Transverse colon (tissue), 4 donors: ENCODE results near the gene GLIS1. TPM values are rescaled to one million over a fixed set of nuclear protein-coding genes. Genes with fewer than 3 reads are reported as not detected.

Experiments used
- DNase-seq: peaks from one replicate; pipeline ENCODE4 v3.0.0-alpha.2; 2019
- H3K27ac ChIP-seq, 4 donors: fragments of 200-600 bp; sonication (generic); 2 replicates each; pipeline ENCODE4 v1.5.1; 2016 to 2018; ENCODE audit warnings: inconsistent platforms in 4 of 4
- H3K27me3 ChIP-seq: fragments of 200-600 bp; sonication (generic); 2 replicates; pipeline ENCODE4 v1.5.1; 2017; ENCODE audit warnings: inconsistent platforms
- H3K36me3 ChIP-seq, 4 donors: fragments of 200-600 bp; sonication (generic); 2 replicates each; pipeline ENCODE4 v1.5.1; 2017 to 2019; ENCODE audit warnings: inconsistent platforms in 4 of 4
- H3K4me1 ChIP-seq, 4 donors: fragments of 200-600 bp; sonication (generic); 2 replicates each; pipeline ENCODE4 v1.5.1; 2017 to 2020; ENCODE audit warnings: inconsistent platforms in 4 of 4
- H3K4me3 ChIP-seq, 4 donors: fragments of 200-600 bp; sonication (generic); 1 replicate in 1 of 4; 2 replicates in 3 of 4; pipeline versions ENCODE4 v1.5.1 to v1.6.1; 2017 to 2019; ENCODE audit warnings: inconsistent platforms in 4 of 4
- H3K9me3 ChIP-seq, 2 donors: fragments of 200-600 bp; sonication (generic); 2 replicates each; pipeline ENCODE4 v1.5.1; 2017 to 2019; ENCODE audit warnings: inconsistent platforms in 2 of 2
- EP300 ChIP-seq: sonication (generic); formaldehyde crosslinking; IDR thresholded peaks from one replicate; pipeline ENCODE4 v1.6.1; 2017; ENCODE audit warnings: antibody characterized with exemption, low read depth
- POLR2A ChIP-seq: fragments of 450-650 bp; IDR thresholded peaks from one replicate; pipeline ENCODE4 v1.6.1; 2016; ENCODE audit warnings: antibody characterized with exemption, mild to moderate bottlenecking, moderate library complexity
- POLR2AphosphoS5 ChIP-seq, 3 donors: sonication (generic); formaldehyde crosslinking; IDR thresholded peaks; one replicate each; pipeline ENCODE4 v1.6.1; 2016; ENCODE audit warnings: antibody characterized with exemption in 3 of 3
- WGBS, 2 donors: methylation state at CpG; one replicate each; pipeline ENCODE4 v1.1.5; 2018; ENCODE audit warnings: low coverage in 1 of 2; 5-methylcytosine and 5-hydroxymethylcytosine counted together
- in situ Hi-C, 4 donors: fragments of 200-750 bp; cut with MboI; loops; one replicate each; pipeline versions ENCODE4 v1.15.0 to v1.15.1; 2017; ENCODE audit warnings: low sequenced_read_pairs in 3 of 4, low pct_ligation_motif_present in 1 of 4, low pct_unique_long_range_greater_than_20kb in 1 of 4
- intact Hi-C: fragments of 100-400 bp; cut with DNase I; formaldehyde crosslinking; loops from one replicate; pipeline ENCODE4 v1.15.1; 2023; ENCODE audit warnings: low total_unique reads
- total RNA-seq, 4 donors: library from RNA; depleted of rRNA; stranded (reverse); fragments of >200 nt; gene quantifications; one replicate each; pipeline ENCODE4 v1.1.0, GENCODE V29; 2016
- TF ChIP-seq, protein P1 (sequence below), 5 experiments: fragments of 200-600 bp in 3 of 5; fragments of 450-650 bp in 2 of 5; sonication (generic) in 3 of 5; IDR thresholded peaks; 1 replicate in 2 of 5; 2 replicates in 3 of 5; pipeline ENCODE4 v1.5.1; 2016 to 2017; ENCODE audit warnings: antibody characterized with exemption in 5 of 5, inconsistent platforms in 3 of 5, mild to moderate bottlenecking in 2 of 5, moderate library complexity in 1 of 5

The GLIS1 gene
- total RNA-seq, 4 donors from 2014 or later, result 0.16 to 0.75 (median 0.27) TPM; not detected in 1

DNA sequence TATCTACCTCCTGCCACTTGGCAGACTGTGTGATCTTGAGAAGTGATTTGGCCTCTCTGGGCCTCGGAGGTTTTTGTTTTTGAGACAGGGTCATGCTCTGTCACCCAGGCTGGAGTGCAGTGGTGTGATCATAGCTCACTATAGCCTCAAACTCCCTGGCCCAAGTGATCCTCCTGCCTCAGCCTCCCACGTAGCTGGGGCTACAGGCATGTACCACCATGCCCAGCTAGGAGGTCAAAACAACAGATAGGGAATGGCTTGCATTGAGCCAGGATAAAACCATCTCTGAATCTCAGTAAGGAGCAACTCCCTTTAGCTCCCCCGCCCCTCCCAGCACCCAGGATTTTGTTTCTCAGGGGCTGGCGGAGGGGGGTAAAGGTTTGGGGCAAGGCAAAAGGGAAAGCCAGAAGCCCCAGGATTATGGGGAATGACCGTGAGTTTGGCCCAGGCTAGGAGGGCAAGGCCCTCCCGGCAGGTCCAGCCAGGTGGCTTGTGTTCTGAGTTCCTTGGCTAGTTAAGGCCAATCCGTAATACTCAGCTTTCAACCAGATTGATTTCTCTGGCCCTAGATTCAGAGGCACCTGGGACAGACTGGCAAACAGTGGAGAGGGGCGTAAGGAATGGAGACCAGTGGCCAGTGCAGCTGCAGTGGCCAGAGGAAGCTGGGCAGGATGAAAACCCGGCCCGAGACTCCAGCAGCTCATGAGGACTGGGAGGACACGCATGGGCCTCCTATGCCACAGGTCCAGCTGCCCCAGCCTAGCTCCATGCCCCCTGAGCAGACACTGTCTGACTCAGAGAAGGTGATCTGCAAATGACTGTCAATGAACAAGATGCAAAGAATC lies 149.7 kb downstream of the GLIS1 start:
- Histone ChIP-seq H3K9me3 (no peaks in the 10 kb centered on the region), H3K27me3 (no peaks in the 10 kb centered on the region), H3K36me3 (no peaks in the 10 kb centered on the region), H3K4me1 (no peaks in the 10 kb centered on the region), H3K4me3 (no peak overlapping the region), H3K27ac (no peak overlapping the region)
- TF ChIP-seq, protein P1, sequence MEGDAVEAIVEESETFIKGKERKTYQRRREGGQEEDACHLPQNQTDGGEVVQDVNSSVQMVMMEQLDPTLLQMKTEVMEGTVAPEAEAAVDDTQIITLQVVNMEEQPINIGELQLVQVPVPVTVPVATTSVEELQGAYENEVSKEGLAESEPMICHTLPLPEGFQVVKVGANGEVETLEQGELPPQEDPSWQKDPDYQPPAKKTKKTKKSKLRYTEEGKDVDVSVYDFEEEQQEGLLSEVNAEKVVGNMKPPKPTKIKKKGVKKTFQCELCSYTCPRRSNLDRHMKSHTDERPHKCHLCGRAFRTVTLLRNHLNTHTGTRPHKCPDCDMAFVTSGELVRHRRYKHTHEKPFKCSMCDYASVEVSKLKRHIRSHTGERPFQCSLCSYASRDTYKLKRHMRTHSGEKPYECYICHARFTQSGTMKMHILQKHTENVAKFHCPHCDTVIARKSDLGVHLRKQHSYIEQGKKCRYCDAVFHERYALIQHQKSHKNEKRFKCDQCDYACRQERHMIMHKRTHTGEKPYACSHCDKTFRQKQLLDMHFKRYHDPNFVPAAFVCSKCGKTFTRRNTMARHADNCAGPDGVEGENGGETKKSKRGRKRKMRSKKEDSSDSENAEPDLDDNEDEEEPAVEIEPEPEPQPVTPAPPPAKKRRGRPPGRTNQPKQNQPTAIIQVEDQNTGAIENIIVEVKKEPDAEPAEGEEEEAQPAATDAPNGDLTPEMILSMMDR (IDR thresholded peaks at IDR 0.05), result no peak
- TF ChIP-seq POLR2A (no peak), EP300 (no peak)
- intact Hi-C loops (no loop called here), in situ Hi-C loops (no loop called here)
- peak; percentile 1 for DNase-seq
- 86 to 91% methylated on average over 1 to 11 of the region's 11 CpGs for WGBS, 2 donors

DNA sequence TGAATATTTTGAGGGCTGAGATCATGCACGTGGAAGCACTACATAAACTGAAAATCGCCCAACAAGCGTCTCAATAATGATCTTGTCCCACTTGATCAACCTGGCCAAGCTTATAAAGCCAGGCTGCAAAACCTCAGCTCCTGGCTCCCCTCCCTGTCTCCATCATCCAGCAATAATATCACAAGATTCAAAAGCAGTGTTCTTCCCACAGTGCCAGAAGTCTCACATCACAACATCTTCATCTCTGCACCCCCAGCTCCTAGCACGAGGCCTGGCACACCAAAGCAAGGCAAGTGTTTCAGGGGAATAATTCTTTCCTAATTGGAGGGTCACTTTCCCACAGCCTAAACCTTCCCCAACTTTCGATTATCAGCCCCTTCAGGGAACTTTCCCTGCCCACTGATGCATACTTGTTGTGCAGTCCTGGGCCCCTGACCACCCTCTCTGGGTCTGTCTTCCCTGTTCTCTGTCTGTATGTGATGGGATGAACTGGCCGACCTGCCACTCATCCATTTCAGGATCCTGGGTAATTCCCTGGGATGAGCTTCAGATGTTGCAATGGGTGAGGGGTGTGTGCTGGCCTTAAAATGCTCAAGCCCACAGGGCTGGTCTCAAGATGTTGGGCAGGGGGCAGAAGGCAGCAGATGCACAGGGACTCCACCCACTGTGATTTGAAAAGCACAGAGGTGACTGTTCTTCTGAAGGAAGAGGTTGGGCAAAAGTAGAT lies 150.7 kb downstream of the GLIS1 start:
- WGBS, 2 donors, result 67 to 85% methylated on average over 1 to 6 of the region's 6 CpGs
- Histone ChIP-seq H3K36me3 (no peaks in the 10 kb centered on the region), H3K9me3 (no peaks in the 10 kb centered on the region), H3K4me1 (no peaks in the 10 kb centered on the region), H3K4me3 (no peak overlapping the region), H3K27ac (no peak overlapping the region), H3K27me3 (no peaks in the 10 kb centered on the region)
- TF ChIP-seq, protein P1 (IDR thresholded peaks at IDR 0.05), result no peak
- in situ Hi-C loops, result no loop called here
- DNase-seq, result no peak
- intact Hi-C loops, result no loop called here

DNA sequence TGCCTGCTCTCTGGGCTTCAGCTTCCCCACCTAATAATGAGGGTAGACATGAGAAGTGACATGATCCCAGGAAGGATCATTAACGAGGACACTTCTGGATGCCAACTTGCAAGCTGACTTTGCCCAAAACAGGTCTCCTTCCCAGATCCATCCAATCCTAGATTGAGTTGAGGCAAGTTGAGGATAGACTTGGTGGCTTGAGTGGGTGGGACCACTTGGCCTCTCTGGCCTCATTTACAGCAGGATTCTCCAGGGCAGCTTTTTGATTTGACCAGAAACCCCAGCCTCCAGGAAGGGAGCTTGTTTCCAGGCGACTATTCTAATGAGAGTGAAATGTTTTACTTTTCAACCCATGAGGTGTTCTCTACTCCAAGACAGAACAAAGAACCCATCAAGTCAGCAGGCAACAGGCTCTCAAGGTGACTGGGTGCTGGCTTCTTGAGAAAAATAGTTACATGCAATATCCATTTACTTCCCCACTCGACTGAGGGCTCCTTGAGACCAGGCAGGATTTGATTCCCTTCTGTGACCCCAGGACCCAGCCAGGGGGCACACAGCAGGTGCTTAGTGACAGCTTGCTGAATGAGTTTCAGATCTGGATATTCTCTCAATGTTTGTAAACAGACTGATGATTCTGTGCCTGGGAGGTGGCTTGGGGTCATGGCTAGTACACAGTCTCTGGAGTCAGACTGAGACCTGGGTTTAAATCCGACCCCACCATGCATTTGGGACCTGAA lies 151.5 kb downstream of the GLIS1 start:
- Histone ChIP-seq H3K4me1 (no peaks in the 10 kb centered on the region), H3K36me3 (no peaks in the 10 kb centered on the region), H3K9me3 (no peaks in the 10 kb centered on the region), H3K27me3 (no peaks in the 10 kb centered on the region), H3K4me3 (no peak overlapping the region), H3K27ac (no peak overlapping the region)
- WGBS, 2 donors, result 57 to 75% methylated on average over 1 to 4 of the region's 4 CpGs
- TF ChIP-seq EP300, result no peak
- TF ChIP-seq, protein P1 (IDR thresholded peaks at IDR 0.05), result no peak
- no peak for TF ChIP-seq POLR2AphosphoS5 (IDR thresholded peaks at IDR 0.05)
- TF ChIP-seq POLR2A, result no peak
- peak; percentile 1 for DNase-seq
- in situ Hi-C loops (no loop called here), intact Hi-C loops (loop anchor here (1.0 kb wide), 1 partner anchor 38 kb away; no protein-coding TSS in a partner anchor)

DNA sequence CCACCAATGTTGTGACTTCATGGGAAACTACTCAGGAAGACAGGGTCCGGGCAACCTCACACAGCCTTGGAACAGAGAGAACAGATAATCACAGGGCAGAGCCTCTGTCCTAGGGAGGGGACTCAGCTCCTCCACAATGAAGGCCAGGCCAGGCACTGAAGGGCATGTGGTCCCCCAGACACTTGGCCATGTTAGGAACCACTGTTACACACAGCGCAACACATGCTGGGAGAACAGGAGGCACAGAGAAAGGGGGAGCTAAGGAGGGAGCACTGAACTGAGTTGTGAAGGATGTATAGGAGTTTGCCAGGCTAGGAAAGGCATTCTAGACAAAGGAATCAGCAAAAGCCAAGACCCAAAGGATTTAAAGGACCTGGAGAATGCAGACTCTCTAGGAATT lies 152.2 kb downstream of the GLIS1 start:
- no peak for DNase-seq
- H3K36me3 ChIP-seq, result no peaks in the 10 kb centered on the region

More for the DNA sequence above, 152.2 kb downstream of the GLIS1 start:
- WGBS, 2 donors, result 80 to 92% methylated on average over 1 to 2 of the region's 2 CpGs
- no peak overlapping the region for H3K27ac ChIP-seq
- no peaks in the 10 kb centered on the region for H3K4me1 ChIP-seq
- H3K27me3 ChIP-seq, result no peaks in the 10 kb centered on the region
- in situ Hi-C loops, result no loop called here
- no peaks in the 10 kb centered on the region for H3K9me3 ChIP-seq
- intact Hi-C loops, result loop anchor here (1.0 kb wide), 1 partner anchor 37 kb away; no protein-coding TSS in a partner anchor
- H3K4me3 ChIP-seq, result no peak overlapping the region
- TF ChIP-seq, protein P1 (IDR thresholded peaks at IDR 0.05), result no peak
- TF ChIP-seq EP300 (no peak), POLR2AphosphoS5 (IDR thresholded peaks at IDR 0.05) (no peak), POLR2A (no peak)
